HG02588 (cell line): Measurements from ENCODE around the gene TMOD3.
A peak's percentile ranks its signal among the peaks of the same experiment; 100 is the strongest.

Experiments
- ATAC-seq: cut with Tn5 transposase; IDR thresholded peaks from one replicate; pipeline ENCODE4 v1.9.1; 2021; ENCODE audit warnings: mild to moderate bottlenecking, moderate library complexity; ENCODE audit not compliant: unreplicated experiment

TMOD3 gene

DNA sequence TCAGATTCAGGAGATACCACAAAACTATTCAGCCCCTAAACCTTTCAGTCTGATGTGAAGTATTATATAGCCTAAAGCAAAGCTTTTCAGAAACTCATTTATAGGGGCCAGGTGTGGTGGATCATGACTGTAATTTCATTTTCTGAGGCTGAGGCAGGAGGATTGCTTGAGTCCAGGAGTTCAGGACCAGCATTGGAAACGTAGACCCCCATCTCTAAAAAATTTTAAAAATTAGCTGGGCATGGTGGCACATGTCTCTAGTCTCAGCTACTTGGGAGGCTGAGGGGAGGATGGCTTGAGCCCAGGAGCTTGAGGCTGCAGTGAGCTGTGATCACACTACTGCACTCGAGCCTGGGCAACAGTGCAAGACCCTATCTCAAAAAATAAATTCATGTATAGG lies 60.0 kb downstream of the TMOD3 start:
- no peak for ATAC-seq

DNA sequence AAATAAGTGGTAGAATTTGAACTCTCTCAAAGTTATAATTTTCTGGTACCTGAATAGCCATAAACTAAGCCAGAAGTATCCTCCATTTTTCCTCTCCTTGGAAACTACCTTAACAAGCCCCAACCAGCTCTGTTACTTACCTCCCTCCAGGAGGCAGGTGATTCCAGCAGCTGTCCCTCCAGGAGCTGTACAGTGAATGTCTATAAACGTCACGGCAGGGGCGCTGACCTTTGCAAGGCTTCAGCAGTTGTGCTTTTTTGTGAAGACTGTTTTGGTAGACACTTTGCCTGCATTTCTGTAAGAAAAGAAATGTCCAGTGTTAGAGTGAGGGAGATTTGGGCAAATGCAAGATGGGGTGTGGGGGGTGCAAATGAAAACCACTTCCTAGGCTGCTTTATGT lies 75.0 kb downstream of the TMOD3 start:
- ATAC-seq = no peak

DNA sequence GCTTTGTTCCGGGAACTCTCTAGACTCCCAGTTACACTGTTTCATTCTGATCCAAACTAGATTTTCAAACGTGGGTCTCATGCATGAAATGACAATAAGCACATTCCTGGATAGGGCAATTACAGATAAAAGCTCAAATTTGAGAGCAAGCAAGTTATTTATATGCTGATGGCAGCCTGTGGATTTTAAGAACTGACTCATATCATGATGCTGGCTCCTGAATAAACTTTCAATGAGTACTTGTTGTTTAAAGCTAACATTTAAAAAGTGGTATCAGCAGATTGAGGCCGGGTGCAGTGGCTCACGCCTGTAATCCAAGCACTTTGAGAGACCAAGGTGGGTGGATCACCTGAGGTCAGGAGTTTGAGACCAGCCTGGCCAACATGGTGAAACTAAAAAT lies 75.5 kb downstream of the TMOD3 start:
- no peak for ATAC-seq

DNA sequence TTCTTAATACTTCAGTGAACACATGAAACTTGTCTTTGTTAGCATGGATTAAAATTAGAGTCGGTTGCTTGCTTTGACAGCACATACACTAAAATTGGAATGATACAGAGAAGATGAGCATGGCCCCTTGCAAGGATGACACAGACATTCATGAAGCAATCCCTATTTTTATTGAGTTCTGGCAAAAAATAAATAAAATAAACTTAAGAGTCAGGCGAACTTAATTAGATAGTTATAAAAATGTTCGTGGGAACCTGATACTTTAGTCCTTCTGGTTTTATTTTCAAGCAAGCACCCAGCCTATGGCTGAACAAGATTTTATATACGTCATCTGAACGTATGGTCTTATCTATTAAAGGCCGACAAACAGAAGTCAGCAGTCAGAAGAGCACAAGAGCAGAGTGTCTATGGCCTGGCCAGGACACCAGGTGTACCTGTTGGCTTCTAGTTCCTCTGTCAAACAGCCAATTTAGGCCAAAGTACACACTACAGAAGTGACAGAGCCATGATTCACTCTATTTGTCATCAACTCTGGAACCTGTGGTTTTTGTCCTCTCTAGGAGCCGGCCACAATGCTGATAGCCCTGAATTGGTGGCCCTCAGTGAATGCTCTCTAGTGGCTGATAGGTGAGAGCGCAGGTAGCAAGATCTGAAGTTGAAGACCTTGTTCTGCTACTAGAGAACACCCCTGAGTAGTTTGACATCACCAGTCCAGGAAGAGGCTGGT lies 77.8 kb downstream of the TMOD3 start:
- no peak for ATAC-seq

DNA sequence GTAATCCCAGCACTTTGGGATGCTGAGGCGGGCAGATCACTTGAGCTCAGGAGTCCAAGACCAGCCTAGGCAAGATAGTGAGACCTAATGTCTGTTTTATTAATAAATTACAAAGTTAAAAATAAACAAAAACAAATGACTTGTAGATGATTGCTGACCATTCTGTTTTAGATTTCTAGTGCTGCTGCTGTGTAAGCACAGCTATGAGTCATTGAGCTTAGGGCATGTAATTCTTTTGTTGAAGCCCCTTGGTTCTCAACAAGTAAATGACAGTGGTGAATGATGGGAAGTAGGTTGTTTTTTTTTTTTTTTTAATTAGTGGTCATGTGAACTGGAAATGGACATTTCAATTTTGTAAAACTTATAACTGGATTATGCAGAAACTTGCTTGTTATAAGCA lies 78.9 kb downstream of the TMOD3 start:
- ATAC-seq = no peak

DNA sequence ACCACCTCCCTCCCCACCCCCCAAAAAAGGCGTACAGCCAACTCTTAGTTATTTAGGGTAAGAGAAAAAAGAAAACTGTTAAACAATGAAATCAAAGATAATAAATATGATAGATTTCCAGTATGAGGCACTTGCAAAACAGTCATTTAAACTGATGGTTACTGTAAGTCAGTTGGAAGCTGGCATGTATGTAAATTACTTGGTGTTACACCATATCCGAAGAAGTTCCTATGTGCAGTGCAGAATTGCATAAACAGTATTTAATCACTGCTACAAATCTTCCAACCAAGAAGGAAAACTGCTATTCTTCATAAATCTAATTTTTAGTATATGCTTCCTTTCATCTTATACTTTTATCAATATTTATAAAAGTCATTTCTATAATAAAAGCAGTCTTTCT lies 80.1 kb downstream of the TMOD3 start:
- no peak for ATAC-seq

DNA sequence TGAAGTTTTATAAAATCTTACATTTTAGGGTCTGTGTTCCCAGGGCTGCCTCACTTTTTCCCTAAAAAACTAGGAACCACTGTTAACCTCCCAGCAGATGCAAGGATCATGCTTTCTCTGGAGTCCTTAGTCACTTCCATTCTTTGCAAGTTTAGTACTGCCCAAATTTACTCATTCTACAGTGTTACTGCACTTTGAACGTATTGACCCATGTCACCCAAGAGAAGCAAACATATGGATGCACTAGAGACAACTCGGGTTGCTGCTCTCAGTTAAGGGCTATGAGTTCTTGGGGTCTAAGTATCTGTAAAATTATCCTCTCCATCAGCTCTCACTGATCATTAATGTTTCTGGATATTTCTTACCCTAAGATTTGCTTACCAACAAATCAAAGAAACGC lies 83.1 kb downstream of the TMOD3 start:
- no peak for ATAC-seq

DNA sequence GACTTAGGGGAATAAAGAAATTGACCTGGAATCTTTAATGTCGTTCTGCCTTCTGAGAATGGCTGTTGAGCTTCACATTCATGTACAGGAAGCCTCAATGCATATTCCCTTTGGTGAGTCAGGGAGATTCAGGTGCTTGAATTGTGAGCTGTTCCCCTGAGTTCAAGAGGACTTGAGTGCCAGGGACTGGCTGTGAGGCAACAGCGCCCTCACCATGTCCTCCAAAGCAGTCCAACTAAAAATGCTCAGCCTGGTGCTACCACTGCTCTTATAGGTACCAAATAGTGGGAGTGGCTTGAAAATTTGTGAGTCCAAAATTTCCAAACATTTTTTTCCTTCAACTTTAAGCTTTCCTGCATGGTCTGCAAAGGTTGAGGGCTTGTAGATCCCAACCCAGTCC lies 88.0 kb downstream of the TMOD3 start:
- ATAC-seq = no peak

DNA sequence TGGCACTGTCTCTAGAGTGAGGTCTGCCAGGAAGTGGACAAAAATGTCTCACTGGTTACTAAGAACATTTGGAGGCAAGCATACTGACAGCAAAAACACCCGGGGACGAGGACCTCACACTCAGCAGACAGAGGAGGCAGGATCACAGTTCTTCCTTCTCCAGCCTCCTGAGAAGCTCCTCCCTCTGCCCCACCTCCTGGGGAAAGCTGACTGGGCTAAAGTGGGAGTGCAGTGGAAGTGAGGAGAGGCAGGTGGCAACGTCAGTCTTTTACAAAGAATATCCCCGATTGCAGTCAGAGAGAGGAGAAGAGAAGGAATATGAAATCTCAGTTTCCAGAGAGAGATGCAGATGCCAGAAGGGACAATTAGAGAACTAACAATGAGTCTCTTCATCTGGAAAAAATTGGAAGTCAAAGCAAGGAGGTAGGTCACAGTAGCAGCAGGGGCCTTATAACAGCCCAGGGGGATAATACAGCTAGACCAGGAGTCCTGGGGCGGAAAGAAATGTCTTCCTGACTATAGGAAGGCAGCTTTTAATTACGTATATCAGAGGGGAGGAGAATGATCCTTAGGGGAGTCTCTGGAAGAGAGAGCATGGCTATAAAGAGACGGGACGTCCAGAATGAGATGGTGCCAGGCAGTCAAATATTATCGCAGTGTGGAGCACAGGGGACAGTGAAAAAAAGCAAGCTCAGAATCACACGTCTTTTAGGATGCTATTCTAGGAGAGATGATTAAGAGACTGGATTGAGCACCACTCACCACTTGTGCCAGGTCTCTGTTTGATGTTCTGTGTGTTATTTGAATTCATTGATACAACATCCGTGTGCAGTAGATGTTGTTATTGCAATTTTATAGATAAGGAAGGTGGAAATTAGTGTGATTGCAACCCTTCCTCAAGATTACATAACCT lies 95.0 kb downstream of the TMOD3 start:
- ATAC-seq = no peak

DNA sequence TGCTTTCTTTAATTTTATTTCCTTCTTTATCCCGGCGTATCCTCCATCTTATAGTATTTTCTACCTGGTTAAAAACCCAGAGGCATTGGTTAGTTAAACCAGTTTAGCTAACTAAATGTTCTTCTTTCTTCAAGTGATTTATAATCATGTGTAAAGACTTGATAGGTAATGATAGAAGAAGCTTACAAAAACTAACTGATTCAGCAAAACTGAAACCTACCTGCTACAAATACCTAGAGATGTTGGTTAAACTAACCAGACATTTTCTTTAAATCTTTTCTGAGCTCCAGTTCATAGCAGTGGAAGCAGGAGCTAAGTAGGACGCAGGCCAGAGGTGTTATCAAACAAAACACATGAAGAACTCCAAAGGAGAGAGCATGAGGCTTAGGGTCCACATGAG lies 97.4 kb downstream of the TMOD3 start:
- ATAC-seq = no peak

DNA sequence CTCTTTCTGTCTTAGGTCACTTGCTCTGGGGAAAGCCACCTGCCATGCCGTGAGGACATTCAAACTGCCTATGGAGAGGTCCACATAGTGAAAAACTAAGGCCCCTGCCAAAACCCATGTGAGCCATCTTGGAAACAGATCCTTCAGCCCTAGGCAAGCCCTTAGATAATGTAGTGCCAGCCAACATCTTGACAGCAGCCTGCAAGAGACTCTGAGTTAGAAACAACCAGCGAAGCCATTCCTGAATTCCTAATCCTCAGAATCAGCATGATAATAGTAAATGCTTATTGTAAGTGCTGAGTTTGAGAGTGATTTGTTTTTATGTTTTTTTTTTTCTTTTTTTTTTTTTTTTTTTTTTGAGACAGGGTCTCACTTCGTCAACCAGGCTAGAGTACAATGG lies 101.6 kb downstream of the TMOD3 start:
- ATAC-seq = no peak

DNA sequence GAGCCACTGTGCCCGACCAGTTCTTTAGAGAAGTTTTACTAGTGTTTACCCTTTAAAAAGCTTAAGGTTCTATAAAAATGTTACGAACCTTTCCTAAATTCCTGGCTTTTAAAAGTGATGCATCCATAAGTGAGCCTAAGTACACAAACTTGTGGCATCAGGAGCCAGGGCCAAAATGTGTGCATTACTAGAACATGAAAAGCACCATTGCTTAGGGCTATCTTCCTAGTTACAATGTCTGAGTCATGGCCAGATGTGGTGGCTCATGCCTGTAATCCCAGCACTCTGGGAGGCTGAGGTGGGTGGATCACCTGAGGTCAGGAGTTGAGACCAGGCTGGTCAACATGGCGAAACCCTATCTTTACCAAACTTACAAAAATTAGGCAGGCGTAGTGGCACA lies 102.2 kb downstream of the TMOD3 start:
- no peak for ATAC-seq

DNA sequence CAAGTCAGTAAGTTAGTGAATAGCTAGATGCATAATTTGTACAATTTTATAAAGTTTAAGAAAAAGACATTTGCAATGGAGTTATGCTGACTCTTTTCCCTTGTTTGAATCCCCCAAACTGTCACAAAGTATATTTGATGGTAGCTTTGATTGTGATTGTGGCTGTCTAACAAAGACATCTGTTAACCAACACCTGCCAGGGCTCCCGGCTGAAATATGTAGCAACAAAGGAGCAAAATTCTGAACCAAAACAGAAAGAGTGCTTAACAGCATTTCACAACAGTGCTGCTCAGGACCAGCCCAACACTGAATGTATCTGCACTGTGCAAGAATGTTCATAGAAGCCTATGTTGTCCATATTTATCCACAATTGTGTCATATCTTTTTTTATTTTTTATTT lies 102.7 kb downstream of the TMOD3 start:
- no peak for ATAC-seq

DNA sequence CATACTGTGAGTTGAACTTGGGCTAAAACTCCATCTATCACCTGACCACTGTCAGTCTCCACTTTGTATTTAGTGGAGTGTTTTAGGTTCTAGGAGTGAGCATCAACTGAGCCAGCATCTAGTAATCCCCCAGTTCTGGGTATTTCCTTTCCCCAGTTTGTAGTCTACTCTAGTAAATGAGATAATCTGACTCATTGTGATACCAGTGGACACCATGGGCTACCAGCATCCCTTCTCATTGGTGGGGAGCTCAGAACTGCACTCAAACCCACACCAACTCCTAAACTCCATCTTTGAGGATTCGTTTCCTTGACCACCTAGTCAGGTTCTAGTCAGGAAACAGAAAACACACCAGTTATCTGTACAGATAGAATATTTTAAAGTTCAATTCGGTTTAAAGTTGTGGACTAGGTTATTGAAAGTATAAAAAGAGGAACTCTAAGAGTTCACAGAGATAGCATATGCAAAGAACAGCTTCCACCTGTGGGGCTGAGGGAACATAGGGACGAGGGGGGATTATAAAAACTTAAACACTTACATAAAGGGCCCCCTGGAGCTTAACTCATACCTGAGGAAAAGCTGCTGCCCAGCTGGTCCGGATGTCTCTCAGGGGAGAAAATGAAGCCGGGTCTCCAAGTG lies 106.1 kb downstream of the TMOD3 start:
- ATAC-seq = peak; percentile 92

DNA sequence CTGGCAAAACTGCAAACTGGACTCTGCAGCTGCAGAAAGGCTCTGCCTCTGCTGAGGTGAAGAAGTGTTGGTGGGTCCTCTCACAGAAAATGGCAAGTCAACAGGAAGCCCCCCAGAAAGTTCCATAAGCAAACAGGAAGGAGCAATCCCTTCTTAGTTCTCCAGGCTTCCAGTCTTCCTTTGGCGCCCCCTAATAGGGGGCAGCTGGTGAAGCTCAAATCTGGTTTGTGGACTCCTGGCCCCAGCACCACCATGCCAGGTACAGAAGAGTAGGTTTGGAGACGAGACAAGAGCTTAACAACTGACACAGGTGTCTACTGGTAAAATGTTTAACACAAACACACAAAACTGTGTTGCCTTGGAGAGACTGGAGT lies 106.6 kb downstream of the TMOD3 start:
- ATAC-seq = no peak

DNA sequence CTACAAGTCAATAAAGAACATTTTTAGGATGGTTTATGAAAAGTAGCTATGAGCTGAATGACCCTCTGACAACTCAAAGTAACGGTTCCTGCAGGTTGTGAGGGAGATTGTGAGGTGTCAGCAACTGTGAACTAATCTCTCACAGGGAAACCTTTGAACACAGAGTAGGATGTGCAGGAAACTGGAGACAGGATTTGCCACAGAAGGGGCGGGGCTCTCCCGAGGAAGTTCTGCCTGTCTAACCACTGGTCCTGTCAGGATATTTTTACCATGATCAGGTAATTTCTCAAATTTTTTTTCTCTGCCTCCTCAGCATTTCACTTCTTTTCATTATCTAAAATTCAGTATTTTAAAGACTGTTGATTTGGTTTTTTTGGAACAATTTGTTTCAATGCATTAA lies 108.8 kb downstream of the TMOD3 start:
- no peak for ATAC-seq

DNA sequence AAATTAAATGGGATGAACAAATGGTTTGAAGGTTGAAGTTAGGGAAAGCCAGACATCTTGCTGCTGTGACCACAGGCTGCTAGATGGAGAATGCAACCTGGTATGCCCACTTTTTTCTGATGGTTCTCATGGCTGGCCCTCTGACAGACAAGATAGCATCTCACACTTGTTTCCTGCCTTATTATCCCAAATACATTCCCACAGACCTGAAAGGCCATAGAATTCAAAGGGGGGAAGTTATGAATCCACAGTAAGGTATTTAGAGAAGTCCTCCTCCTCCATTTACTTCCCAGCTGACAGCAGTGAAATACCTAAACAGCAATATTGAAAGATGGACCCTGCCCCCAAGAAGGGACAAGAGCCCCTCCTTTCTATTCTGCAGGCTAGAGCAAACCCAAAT lies 109.8 kb downstream of the TMOD3 start:
- ATAC-seq = no peak

DNA sequence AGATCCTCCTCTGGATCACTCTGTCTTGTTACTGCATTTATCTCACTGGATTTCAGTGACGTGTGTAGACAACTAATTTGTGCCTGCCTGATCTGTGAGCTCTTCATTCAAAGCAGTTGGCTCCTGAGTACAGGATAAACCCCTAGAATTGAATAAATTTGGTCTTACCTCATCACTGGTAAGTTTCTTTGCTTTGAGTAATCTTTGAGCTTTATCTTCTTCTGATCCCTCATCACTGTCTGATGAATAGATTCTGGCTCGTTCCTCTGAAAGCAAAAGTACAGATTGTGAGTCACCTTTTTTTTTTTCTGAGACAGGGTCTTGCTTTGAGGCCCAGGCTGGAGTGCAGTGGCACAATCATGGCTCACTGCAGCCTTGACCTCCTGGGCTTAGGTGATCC lies 117.7 kb downstream of the TMOD3 start:
- ATAC-seq = no peak

DNA sequence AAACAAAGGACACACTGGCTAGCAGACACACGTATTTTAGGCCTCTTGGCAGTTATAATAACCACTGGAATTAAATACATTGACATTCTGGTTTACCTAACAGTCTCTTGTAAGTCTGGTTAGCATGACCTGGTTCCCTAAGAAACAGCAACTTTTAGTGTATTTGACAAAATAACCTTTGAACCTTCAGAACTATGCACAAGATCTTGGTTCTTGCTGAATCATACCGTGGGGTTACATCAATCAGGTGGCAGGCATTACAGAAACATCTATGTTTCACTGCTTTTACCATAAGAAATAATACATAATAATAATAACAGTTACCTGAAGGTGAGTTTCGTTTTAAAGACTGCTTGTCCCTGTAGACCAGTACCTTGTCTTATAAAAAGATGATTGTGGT lies 123.4 kb downstream of the TMOD3 start:
- ATAC-seq = no peak

DNA sequence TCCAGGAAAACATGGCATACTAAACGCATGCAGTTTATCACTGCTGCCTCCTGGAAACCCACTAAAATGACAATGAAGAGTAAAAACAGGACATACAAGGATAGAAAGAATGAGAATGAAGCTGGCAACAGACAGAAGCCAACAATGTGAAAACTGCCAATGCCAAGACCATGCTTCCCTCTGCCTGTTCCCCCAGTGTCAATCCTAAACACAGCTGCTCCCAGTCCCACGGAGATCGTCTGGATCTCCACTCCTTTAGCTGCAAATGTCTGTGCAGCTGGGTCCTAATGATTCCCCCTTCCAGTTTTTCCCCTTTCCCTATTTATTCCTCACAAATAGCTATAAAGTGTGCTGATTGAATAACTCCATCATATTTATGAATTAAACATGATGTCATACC lies 126.1 kb downstream of the TMOD3 start:
- no peak for ATAC-seq
